Tibial nerve (tissue), 4 donors: Measurements from ENCODE around the gene DMD. TPM values are rescaled to one million over a fixed set of nuclear protein-coding genes. Genes with fewer than 3 reads are reported as not detected.

ENCODE experiments used
- DNase-seq, 2 donors: peaks; one replicate each; pipeline ENCODE4 v3.0.0-alpha.2; 2019; ENCODE audit warnings: low spot score in 2 of 2
- H3K27ac ChIP-seq, 4 donors: fragments of 200-600 bp; sonication (generic) in 3 of 4; one replicate each; pipeline ENCODE4 v1.5.1; 2017 to 2019; ENCODE audit warnings: mild to moderate bottlenecking in 1 of 4
- H3K27me3 ChIP-seq, 2 donors: fragments of 200-600 bp; sonication (generic) in 1 of 2; one replicate each; pipeline versions ENCODE4 v1.5.1 to v1.6.0; 2017 to 2019
- H3K36me3 ChIP-seq, 3 donors: fragments of 200-600 bp; sonication (generic); one replicate each; pipeline ENCODE4 v1.5.1; 2018 to 2019
- H3K4me1 ChIP-seq, 4 donors: fragments of 200-600 bp; sonication (generic) in 3 of 4; one replicate each; pipeline ENCODE4 v1.5.1; 2017 to 2019
- H3K4me3 ChIP-seq, 4 donors: fragments of 200-600 bp; sonication (generic) in 3 of 4; one replicate each; pipeline ENCODE4 v1.5.1; 2017 to 2019; ENCODE audit warnings: mild to moderate bottlenecking in 1 of 4, moderate library complexity in 1 of 4
- H3K9me3 ChIP-seq, 4 donors: fragments of 200-600 bp; sonication (generic) in 3 of 4; one replicate each; pipeline ENCODE4 v1.5.1; 2017 to 2019
- CTCF ChIP-seq, 5 experiments: fragments of 200-600 bp in 3 of 5; fragments of 450-650 bp in 2 of 5; sonication (generic) in 3 of 5; IDR thresholded peaks; one replicate each; pipeline ENCODE4 v1.5.1; 2016 to 2019; ENCODE audit warnings: antibody characterized with exemption in 5 of 5, mild to moderate bottlenecking in 3 of 5, moderate library complexity in 2 of 5
- EP300 ChIP-seq, 2 donors: sonication (generic); formaldehyde crosslinking; IDR thresholded peaks; one replicate each; pipeline ENCODE4 v1.6.1; 2017; ENCODE audit warnings: antibody characterized with exemption in 2 of 2, mild to moderate bottlenecking in 1 of 2
- POLR2A ChIP-seq, 2 donors: fragments of 450-650 bp; IDR thresholded peaks; one replicate each; pipeline ENCODE4 v1.6.1; 2017; ENCODE audit warnings: antibody characterized with exemption in 2 of 2, mild to moderate bottlenecking in 2 of 2, moderate library complexity in 2 of 2
- WGBS, 2 donors: methylation state at CpG; one replicate each; pipeline ENCODE4 v1.1.5; 2018; 5-methylcytosine and 5-hydroxymethylcytosine counted together
- total RNA-seq, 4 donors: library from RNA; depleted of rRNA; stranded (reverse); fragments of >200 nt; gene quantifications; one replicate each; pipeline ENCODE4 v1.1.0, GENCODE V29; 2016

DMD gene
- total RNA-seq, 4 donors from 2014 or later: 156 to 345 (median 245) TPM

- H3K4me1 ChIP-seq: no peaks in the 10 kb centered on the region
- H3K4me3 ChIP-seq: no peak overlapping the region
- no peaks in the 10 kb centered on the region for H3K36me3 ChIP-seq
- TF ChIP-seq EP300 (IDR thresholded peaks at IDR 0.05) (no peak), CTCF (IDR thresholded peaks at IDR 0.05) (no peak), POLR2A (IDR thresholded peaks at IDR 0.05) (no peak)
- H3K27ac ChIP-seq: no peak overlapping the region
- WGBS, 2 donors: 68 to 78% methylated on average over 5 of the region's 5 CpGs
- DNase-seq: no peak
- H3K27me3 ChIP-seq: no peaks in the 10 kb centered on the region
- no peaks in the 10 kb centered on the region for H3K9me3 ChIP-seq
Measured at GRCh38 chrX:32514986-32515385, 696.4 kb downstream of the DMD start.

- TF ChIP-seq POLR2A (IDR thresholded peaks at IDR 0.05): no peak
- TF ChIP-seq EP300 (IDR thresholded peaks at IDR 0.05): no peak
- no peak for TF ChIP-seq CTCF (IDR thresholded peaks at IDR 0.05)
- no peak overlapping the region for H3K27ac ChIP-seq
- 56 to 68% methylated on average over 3 of the region's 3 CpGs for WGBS, 2 donors
- H3K9me3 ChIP-seq: no peaks in the 10 kb centered on the region
- no peaks in the 10 kb centered on the region for H3K27me3 ChIP-seq
- no peaks in the 10 kb centered on the region for H3K4me1 ChIP-seq
- no peak overlapping the region for H3K4me3 ChIP-seq
- DNase-seq: no peak
- no peaks in the 10 kb centered on the region for H3K36me3 ChIP-seq
Measured at GRCh38 chrX:32501606-32502005, 709.7 kb downstream of the DMD start.

- Histone ChIP-seq H3K4me1 (no peaks in the 10 kb centered on the region), H3K27me3 (no peaks in the 10 kb centered on the region), H3K9me3 (no peaks in the 10 kb centered on the region), H3K36me3 (no peaks in the 10 kb centered on the region), H3K4me3 (no peak overlapping the region), H3K27ac (no peak overlapping the region)
- no peak for DNase-seq
- TF ChIP-seq CTCF (IDR thresholded peaks at IDR 0.05) (no peak), POLR2A (IDR thresholded peaks at IDR 0.05) (no peak), EP300 (IDR thresholded peaks at IDR 0.05) (no peak)
- WGBS, 2 donors: 75 to 80% methylated on average over 6 of the region's 6 CpGs
Measured at GRCh38 chrX:32496671-32497070, 714.7 kb downstream of the DMD start.

GRCh38 chrX:32495855-32496254, 715.5 kb downstream of the DMD start:
- no peaks in the 10 kb centered on the region for H3K9me3 ChIP-seq
- H3K4me1 ChIP-seq: no peaks in the 10 kb centered on the region
- no peak overlapping the region for H3K4me3 ChIP-seq
- H3K27me3 ChIP-seq: no peaks in the 10 kb centered on the region
- no peak overlapping the region for H3K27ac ChIP-seq
- H3K36me3 ChIP-seq: no peaks in the 10 kb centered on the region
- TF ChIP-seq POLR2A (IDR thresholded peaks at IDR 0.05) (no peak), EP300 (IDR thresholded peaks at IDR 0.05) (no peak), CTCF (IDR thresholded peaks at IDR 0.05) (no peak)
- DNase-seq: no peak

GRCh38 chrX:32489125-32489524, 722.2 kb downstream of the DMD start:
- H3K9me3 ChIP-seq: no peaks in the 10 kb centered on the region
- 78 to 82% methylated on average over 3 of the region's 3 CpGs for WGBS, 2 donors
- H3K36me3 ChIP-seq: no peaks in the 10 kb centered on the region
- no peak overlapping the region for H3K4me3 ChIP-seq
- H3K27me3 ChIP-seq: no peaks in the 10 kb centered on the region
- H3K4me1 ChIP-seq: no peaks in the 10 kb centered on the region
- no peak for DNase-seq
- TF ChIP-seq POLR2A (IDR thresholded peaks at IDR 0.05) (no peak), CTCF (IDR thresholded peaks at IDR 0.05) (no peak), EP300 (IDR thresholded peaks at IDR 0.05) (no peak)
- H3K27ac ChIP-seq: no peak overlapping the region
